ENCODE results near the gene ARL6IP1.
"Not testable (repeated sequence)": the region's sequence is repeated elsewhere in the genome, so short reads cannot be mapped to it uniquely, and the experiment has no call there.

ARL6IP1 gene

GRCh38 chr16:18757960-18758660 lies 43.2 kb downstream of the ARL6IP1 start:
- DNase-seq, result not testable (repeated sequence)

- DNase-seq, result not testable (repeated sequence)
These were observed 44.7 kb downstream of the ARL6IP1 start for GRCh38 chr16:18756639-18757038.

- not testable (repeated sequence) for DNase-seq
These were observed 58.5 kb downstream of the ARL6IP1 start for GRCh38 chr16:18742870-18743269.

Measured in femur (tissue), 1 donor.